Putamen (tissue), 1 donor: ENCODE measurements around the gene METTL26.

ENCODE experiments used
- DNase-seq: peaks from one replicate; pipeline ENCODE4 v3.0.0-alpha.2; 2016; ENCODE audit warnings: low spot score

The METTL26 gene

DNA sequence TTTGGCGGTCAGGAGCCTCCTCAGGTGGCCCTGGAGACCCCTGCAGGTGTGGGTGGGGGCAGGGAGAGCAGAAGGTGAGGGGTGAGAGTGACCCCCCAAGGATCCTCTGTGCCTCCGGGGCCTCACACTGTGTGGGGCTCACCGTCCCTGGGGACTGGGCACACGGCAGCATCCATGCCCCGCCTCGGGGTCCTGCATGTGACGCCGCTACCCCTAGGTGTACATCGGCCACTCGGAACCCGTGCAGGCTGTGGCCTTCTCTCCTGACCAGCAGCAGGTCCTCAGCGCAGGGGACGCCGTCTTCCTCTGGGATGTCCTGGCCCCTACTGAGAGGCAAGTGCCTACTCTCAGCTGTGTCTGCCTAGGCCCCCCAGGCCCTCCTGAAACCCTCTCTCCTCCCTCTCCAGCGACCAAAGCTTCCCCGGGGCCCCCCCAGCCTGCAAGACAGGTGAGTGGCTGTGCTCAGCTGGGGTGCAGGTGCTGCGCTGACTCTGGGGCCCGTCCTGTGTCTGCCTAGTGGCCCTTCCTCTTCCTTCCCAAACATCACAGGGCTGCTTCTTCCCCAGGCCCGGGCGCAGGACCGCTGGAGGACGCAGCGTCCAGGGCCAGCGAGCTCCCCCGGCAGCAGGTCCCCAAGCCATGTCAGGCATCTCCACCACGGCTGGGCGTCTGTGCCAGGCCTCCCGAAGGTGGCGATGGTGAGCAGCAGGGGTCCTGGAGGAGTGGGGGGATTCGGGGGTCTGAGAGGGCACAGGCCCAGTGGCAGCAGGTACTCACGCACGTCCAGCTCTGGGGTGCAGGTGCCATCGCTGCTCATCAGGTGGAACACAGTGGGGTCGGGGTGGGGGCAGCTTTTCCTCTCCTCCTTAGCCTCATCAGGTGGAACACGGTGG, 22.8 kb upstream of the METTL26 start:
- no peak for DNase-seq

DNA sequence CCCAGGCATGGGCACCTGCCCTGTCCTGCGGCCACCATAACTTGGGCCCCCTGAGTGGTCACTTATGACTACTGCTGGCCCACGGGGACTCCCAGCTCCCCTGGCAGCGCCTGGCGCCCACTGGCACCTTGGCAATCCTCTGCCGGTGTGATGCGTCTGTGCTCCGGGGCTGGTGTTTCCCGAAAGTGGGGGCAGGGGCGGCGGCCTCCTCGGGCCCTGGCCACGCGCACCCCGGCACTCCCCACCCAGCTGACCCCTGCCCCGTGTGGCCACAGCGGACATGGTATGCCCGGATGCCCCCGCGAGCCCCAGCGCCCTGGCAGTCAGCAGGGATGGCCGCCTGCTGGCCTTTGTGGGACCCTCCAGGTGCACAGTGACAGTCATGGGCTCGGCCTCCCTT, 21.4 kb upstream of the METTL26 start:
- DNase-seq, result no peak

DNA sequence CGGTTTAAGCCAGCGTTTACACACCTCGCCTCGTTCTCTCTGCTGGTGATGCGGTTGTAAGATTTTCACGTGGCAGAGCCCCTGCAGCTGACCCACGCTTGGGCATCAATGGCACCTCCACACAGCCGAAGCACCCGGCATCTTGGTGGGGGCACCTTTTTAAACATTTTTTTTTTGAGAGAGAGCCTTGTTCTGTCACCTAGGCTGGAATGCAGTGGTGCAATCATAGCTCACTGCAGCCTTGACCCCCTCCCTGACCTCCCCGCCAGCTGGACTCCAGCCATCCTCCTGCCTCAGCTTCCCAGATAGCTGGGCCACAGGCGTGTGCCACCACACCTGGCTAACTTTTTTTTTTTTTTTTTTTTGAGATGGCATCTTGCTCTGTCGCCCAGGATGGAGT, 17.9 kb upstream of the METTL26 start:
- DNase-seq, result no peak

DNA sequence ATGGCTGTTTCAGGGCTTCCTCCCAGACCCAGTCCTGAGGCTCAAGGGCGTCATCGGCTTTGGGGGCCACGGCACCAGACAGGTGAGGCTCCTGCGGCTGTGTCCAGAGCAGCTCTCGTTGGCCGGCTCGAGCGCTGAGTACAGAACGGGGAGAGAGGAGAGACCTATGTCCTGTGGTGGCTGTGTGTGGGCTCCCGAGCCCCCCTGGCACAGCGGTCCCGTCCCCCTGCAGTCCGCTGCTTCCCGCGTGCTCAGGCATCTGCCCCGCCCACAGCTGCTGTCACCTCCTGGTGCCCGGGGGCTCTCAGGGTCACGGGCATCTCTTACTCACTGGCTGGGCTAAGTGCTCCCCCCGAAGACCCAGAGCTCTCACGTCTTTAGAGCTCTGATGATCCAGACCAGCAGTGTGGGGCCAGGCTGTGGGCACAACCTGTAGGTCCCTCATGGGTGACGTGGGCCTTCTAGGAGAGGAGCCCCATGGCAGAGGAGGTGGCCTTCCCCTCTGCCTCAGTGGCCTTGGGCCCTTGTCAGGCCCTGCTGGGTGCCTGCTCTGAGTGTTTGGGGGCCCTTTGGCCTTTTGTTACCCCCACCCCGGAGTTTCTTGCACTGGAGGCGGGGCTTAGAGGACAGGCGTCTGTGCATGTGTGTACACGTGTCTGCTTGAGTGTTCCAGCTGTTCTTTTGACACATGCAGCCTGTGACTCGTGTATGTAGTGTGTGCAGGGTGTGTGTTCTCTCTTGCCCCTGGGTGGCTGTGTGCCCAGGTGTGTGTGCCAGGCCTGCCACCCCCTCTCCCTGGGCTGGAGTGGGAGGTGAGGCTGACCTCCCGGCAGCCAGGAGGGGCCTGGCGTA, 16.6 kb upstream of the METTL26 start:
- DNase-seq, result no peak

DNA sequence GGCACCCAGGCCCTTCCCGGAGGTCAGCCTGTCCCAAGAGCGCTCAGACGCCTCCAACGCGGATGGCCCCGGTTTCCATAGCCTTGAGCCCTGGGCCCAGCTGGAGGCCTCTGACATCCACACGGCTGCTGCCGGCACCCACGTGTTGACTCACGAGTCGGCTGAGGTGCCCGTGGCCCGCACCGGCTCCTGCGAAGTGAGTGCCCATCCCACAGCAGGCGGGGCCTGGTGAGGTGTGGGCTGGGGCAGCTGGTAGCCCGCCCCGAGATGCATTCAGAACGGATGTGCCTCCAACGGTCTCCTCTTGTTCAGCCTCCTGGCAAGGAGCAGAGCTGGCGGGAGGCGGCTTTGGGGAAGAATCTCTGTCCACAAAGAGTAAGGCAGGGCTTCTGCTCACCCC, 15.7 kb upstream of the METTL26 start:
- no peak for DNase-seq

DNA sequence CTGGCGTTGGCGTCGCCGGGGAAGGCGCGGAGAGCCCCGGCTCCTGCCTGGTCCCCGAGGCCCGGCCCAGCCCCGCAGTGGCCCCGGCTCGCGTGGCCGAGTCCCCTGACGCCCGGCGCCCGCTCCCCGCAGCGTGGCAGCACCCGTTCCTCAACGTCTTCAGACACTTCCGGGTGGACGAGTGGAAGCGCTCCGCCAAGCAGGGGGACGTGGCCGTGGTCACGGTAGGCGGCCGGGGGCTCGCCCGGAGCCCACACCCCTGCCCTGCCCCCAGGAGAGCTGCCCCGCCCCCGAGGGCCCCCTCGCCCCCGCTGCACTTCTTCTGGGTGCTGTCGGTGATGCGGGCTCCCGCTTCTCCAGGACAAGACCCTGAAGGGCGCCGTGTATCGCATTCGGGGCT, 13.5 kb upstream of the METTL26 start:
- no peak for DNase-seq

DNA sequence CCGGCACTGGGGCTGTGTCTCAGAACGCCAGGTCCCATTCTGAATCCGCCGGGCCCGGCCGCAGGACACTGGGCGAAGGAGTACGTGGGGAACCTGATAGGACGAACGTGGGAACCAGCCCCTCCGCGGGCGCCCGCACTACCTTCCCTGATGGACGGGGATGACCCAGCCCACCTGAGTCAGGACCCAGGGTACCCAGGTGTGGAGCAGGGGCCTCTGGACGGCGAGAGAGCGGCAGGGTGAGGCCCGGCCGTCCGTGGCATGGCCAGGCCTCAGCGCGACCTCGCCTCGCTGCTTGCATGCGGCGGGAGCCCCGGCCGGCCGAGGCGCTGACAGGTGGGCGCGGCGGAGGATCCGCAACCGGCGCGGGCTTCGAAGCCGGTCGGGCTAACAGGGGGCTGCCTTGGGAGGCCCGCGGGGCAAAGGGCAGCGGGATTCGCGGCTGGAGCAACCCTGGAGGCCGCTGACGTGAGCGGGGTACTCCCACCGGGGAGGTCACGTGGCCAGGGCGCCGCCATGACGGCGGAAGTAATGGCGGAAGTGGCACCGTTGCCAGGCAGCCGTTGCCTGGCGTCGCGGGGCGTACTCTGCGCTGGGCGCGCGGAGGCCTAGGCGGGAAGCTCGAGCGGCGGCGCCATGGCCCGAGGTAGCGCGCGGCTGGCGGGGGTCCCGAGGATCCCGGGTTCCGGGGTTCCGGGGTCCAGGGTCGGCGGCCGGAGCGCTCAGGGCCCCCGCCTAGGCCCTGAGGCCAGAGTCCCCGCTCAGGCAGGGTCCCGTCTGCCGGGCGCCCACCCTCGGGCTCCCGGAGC, 12.9 kb upstream of the METTL26 start, which contains the start of gene WDR90:
Gene WDR90, plus strand, starts transcription at position 585 of the 809 bp plus-strand sequence. Its CDS starts 52 bp downstream, at position 637.
- peak; percentile 91 for DNase-seq

DNA sequence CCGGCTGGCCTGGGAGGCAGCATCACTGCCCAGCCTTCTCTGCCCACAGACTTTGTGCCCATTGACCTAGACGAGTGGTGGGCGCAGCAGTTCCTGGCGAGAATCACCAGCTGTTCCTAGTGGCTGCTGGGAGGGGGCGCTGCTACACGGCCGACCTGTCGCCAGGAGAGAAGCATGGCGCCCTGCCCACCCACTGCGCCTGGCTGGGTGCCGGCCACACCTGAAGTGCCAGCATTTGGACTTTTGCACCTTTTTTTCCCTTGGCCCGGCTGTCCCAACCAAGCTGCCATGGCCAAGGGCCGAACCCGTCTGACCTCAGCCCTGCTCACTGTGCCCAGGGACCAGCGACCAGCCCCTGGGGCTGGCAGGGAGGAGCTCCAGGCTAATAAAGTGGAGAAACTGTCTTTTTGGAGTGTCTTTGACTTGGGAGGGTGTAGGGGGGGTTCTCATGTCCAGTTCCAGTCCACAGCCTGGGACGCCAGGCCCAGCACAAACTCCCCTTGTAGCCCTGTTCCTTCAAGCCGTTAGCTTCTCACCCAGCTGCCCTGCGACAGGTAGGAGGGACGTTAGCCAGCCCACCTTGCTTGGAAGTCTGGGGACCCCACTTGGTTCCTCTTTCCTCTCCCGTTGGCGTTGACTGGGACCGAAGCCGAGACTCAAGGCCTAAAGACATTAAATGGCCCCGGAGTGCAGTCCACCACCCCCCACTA, 12.1 kb upstream of the METTL26 start:
- no peak for DNase-seq

DNA sequence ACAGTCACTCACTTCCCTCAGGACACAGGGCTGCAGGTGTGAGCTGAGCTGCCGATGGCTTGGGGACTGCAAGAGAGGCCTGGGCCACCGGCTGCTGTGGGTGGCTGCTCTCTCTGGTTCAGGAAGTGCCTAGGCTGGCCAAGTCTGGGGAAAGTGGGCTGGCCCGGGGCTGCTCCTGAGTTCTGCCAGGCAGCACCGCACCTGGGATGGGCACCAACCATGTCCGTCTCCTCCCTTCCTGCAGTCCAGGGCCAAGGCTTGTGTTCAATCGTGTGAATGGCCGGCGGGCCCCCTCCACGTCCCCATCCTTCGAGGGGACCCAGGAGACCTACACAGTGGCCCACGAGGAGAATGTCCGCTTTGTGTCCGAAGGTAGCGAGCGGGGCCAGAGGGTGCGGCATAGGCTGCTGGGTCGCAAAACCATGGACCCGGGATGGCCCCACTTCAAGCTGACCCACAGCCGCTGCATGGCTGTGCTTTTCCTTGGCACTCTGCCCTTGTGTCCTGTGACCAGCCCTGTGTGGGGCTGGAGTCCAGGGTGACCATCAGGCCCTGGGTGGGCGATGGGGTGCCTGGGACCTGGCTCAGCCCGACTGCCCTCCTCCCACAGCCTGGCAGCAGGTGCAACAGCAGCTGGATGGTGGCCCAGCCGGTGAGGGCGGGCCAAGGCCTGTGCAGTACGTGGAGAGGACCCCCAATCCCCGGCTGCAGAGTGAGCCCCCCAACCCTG, 11.2 kb upstream of the METTL26 start:
- no peak for DNase-seq

DNA sequence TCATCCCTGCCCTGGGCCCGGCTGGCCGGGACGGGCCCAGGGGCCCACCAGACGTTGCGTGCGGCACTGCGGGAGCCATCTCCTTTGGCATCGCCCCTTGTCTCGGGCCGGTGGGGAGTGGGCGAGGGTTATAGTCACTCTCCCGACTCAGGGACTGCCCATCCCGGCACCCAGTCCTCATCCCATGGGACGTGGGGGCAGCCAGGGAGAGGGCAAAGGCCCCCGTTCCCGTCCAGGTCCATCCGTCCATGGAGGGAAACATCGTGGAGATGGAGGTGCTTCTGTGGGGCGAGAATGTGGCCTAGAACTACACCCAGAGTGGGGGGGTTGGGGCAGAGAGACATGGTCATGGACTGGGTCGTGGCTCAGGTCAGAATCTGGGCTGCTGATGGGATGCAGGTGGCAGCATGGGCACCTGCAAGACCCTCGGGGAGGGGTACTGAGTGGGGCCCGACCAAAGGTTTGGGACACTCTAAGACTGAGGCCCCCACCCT, 10.6 kb upstream of the METTL26 start:
- no peak for DNase-seq

DNA sequence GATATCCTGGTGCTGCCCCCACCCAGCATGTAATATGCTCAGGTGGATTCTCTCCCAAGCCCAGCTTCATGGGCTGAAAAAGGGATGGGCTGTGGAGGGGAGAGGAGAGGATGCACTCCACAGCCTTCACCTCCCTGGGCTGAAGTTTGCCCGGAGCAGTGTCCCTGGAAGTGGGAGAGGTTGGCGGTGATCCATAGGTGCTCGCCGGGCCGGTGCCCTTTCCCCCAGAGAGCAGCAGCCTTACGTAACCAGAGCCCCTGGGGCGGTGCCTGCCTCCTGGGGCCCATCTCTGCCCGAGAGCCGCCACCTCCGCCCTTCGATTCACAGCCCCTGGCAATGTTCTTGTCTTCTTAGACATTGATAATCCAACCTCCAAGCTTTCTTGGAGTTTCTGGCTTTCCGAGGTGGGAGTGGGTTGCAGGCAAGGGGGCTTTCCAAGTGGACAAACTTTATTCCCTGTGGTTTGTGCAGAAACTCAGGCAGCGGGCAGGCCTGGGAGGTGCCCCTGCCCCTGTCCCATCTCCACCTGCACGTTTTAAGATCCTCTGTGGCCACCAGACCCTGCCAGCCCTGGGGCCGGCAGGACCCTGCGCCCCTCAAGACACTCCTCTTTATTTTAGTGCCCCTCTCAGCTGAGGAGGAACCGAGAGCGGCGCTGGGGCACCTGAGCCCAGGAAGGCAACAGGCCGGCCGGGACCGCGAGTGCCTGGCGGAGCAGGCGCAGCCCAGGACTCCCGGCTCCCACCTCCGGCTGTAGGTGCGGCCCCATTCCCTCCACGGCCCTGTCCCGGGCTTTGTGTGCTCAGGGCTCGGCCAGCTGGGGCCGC, 10.0 kb upstream of the METTL26 start:
- no peak for DNase-seq

DNA sequence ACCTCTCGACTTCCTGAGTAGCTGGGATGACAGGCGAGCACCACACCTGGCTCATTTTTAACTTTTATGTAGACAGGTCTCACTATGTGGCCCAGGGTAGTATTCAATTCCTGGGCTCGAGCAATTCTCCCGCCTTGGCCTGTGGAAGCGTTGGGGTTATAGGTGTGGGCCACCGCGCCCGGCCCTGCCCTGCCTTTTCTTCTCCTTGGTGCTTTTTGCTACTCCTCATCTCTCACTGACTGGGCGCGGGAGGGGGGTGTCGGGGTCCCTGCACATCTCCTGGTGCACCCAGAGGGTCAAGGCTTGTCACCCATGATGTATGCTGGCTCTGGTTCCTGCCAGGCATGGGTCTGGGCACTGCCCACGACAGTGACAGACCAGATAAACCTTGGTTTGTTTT, 8.5 kb upstream of the METTL26 start:
- DNase-seq, result no peak

DNA sequence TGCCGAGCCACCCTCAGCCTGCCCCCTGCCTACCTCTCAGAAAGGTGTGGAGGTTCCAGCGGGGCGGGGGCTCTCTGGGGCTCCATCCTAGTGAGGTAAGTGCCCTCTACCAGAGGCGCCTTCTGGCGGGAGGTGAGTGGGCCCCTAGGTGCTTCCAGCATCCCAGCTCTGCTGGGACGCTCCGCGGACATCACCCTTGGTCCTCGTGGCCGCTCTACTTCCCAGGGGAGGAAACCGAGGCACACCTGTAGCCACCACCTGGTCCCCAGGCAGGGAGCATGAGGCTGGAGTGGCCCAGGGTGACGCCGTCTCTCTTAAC, 6.9 kb upstream of the METTL26 start:
- no peak for DNase-seq

DNA sequence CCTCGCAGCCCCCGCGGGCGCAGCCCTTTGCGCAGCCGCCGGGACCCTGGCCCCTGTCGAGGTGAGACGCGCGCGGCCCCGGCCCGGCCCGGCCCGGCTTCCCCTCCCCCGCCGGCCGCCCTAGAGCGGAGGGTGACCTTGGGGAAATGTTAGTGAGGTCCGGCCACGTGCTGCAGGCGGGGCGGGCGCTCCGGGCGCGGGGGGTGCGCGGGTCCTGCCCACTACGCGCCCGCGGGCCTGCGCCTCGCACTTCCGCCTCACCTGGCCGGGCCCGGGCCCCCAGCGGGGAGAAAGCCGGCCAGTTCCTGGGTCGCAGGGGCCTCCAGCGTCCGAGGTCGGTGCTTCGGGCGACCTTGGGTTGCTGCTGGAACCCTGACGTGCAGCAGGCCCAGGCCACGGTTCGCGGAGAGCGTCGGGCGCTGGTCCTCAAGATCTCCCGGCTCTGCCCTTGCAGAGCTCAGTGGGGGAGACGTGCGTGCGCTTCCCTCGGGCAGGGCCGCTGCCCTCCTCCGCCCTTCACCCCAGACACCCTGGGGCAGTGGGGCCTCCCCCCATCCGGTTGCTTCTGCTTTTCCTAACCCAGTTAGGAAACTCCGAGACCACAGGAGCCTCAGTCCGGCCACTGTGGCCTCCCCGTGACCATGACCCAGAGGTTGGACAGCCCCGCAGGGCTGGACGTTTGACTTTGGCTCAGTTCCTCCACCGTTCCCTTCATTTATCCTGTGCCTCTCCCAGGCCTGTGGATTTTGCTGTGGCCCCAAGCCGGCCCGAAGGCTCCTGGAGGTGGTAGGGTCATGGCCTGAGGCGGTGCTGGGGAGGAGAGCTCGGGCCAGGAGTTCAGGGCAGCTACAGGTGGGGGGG, 6.3 kb upstream of the METTL26 start:
- DNase-seq, result no peak

DNA sequence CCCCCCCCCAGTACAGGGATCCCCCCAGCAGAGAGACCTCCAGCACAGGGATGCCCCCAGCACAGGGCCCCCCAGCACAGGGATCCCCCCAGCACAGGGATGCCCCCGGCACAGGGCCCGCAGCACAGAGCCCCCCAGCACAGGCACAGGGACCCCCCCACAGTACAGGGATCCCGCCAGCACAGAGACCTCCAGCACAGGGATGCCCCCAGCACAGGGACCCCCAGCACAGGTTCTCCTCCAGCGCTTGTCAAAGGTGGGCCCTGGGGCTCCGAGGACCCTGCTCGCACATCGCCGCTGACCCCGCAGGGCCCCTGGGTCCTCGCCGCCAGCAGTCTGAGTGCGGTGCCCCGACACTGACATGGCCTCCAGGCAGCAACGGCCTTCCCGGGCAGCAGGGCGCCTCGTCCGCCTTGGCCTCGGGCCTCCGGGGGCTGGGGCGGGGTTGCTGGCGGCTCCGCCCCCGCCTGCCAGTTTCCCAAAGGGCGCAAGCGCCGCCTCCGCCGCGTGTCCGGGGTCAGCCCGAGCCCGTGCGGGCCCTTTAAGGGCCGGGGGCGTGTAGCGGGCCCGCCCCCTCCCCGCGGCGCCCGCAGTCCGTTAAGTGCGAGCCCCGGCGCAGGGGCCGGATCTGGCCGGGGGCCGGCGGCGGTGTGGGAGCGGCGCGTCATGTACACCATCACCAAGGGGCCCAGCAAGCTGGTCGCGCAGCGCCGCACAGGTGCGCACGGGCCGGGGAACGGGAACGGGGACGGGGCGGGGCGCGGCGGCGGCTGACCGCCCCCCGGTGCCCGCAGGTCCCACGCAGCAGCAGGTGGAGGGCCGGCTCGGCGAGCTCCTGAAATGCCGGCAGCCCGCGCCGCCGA, 5.5 kb upstream of the METTL26 start, which contains the start of gene MCRIP2:
Gene MCRIP2, plus strand, starts transcription at position 503 of the 863 bp plus-strand sequence. Its CDS starts 164 bp downstream, at position 667.
- peak; percentile 71 for DNase-seq

DNA sequence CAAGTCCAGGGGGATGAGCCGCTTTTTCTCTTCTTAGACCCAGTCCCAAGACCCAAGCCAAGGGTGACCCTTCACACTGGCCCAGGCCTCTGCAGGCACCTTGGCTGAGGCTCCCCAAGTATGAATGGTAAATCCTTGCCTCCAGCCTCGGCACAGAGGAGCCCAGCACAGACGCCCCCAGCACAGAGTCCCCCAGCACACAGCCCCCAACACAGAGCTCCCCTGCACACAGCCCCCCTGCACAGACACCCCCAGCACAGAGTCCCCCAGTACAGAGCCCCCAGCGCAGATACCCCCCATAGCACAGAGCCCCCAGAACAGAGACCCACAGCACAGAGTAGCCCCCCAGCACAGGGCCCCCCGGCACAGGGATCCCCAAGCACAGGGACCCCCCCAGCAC, 4.5 kb upstream of the METTL26 start:
- DNase-seq, result no peak

DNA sequence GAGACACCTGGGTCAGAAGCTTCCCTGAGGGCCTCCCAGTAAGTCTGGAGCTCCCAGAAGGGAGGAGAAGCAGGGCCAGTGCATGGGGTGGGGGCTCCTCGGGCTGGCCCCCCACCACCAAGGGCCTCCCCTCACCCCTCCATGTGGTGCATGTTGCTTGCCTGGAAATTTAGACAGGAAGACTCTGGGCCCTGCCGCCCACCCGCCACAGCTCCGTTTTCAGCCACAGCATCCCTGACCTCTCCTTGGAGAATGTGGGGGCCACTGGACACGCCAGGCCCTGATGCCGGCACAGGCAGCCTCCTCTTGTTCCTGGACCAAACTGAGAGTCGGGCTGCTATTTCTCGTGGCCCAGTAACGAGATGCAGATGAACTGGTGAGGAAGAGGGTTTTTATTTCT, 2.7 kb upstream of the METTL26 start:
- no peak for DNase-seq

DNA sequence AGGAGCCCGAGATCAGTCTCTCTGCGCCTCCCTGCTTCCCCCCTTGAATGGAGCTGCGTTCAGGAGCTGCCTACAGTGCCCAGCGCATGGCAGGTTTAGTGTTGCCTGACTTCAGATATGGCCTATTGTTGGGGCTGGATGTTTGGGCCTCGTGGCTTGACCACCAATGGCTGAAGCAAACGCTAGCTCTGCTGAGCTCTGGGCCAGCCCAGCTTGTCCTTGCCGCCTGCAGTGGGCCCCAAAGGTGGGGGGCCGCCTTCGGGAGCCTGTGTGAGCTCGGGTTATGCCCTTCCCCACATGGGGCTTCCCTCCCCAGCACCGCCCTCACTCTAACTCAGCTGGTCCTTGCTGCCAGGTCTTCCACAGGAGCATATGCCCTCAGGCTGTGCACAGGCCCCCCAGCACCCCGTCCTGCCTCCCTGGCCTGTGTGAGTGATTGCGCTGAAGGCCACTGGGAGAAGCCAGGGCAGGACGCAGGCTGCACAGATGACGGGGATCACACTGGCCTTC, 2.0 kb upstream of the METTL26 start:
- no peak for DNase-seq
